Stimulated activated CD4-positive, alpha-beta T cell treated with anti-CD3 and anti-CD28 coated beads, Interleukin-15, amount 100 ng/mL, for 24 hours (primary cell): ENCODE results near the gene WAC.
"Not testable (repeated sequence)": the region's sequence is repeated elsewhere in the genome, so short reads cannot be mapped to it uniquely, and the experiment has no call there.

Source experiments
- DNase-seq: peaks from one replicate; pipeline ENCODE4 v3.0.0-alpha.2; 2020

WAC gene

DNA sequence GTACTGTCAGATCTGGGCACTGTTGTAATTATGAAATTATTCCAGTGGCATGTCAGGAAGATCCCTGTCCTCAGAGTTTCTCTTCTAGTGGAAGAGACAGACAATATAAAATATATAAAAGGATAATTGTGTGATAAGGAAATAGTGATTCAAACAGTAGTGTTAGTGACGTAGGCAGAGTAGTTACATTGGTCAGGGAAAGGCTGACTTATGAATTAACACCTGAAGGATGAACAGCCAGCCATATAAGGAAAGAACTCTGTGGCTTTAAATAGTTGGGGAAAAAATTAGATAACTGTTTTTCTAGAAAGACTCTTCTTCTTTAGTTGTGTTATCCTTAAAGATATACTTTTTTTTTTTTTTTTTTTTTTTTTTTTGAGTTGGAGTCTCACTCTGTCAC, 37.7 kb downstream of the WAC start:
- DNase-seq, result no peak

DNA sequence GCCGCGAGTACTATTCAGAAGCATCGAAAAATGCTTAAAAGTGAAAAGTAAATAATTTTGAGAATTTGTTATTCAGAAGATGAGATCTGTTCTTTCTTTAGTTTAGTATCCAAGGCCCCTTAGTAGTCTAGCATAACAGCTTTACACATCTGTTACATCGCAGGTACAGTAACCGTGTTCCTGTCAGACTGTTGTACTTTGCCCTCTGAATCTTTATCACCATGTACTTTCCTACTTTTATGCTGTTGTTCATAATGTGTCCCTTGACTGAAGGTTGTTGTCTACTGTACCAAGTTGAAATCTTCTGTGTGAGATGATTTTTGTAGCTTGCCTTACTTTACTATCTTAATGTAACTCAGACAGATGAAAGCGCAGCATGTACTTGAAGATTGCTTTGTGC, 38.3 kb downstream of the WAC start:
- no peak for DNase-seq

DNA sequence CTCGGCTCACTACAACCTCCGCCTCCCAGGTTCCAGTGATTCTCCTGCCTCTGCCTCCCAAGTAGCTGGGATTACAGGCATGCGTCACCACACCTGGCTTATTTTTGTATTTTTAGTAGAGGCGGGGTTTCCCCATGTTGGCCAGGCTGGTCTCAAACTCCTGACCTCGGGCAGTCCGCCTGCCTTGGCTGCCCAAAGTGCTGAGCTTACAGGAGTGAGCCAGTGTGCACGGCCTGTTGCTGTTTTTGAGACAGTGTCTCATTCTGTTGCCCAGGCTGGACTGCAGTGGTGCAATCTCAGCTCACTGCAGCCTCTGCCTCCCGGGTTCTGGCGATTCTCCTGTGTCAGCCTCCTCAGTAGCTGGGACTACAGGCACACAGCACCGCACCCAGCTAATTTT, 41.3 kb downstream of the WAC start:
- not testable (repeated sequence) for DNase-seq

DNA sequence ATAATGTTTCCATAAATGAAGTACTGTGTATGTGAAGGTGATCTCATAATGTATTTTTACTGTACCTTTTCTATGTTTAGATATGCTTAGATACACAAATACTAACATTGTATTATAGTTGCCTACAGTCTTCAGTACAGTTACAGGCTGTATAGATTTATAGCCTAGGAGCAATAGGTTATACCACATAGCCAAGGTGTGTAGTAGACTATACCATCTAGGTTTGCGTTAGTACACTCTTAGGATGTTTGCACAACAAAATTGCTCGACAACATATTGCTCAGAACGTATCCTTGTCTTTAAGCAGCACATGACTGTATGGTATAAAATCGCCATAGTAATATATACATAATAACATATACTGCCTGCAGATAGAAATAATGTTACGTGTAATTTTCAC, 42.9 kb downstream of the WAC start:
- no peak for DNase-seq

DNA sequence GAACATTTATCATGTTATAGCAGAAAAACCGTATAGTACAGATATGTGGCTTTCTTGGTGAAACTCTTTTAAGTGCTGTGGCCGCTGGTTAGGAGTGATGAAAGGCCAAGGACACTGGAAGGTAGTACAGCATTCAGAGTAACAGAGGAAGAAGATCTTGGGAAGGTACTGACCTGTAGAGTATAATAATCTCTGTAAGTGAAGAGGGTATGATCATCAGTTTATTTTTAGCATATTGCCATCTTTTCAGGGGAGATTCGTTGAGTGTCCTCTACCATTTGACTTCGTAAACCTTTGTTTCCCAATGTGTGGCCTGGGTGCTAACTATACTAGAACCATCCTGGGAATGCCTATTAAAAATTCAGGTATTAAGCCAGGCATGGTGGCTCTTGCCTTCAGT, 44.6 kb downstream of the WAC start:
- no peak for DNase-seq

DNA sequence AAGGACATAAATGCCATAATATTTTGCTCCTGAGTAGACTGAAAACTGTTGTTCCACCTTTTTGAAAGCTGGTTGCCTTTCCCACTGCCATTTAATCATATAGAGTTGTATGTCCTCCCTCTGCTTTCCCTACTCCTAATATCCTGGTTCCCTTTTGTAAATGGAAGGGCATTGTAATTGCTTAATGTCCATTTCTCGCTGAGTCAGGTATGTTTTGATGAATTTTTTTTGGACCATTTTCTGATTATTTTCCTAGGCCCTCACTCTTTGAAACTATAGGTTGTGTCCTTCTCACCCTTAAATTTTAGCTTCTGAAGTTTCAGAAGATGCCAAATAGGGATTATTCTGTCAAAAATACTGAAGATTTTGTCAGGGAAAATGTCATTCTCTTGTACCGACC, 45.5 kb downstream of the WAC start:
- no peak for DNase-seq

DNA sequence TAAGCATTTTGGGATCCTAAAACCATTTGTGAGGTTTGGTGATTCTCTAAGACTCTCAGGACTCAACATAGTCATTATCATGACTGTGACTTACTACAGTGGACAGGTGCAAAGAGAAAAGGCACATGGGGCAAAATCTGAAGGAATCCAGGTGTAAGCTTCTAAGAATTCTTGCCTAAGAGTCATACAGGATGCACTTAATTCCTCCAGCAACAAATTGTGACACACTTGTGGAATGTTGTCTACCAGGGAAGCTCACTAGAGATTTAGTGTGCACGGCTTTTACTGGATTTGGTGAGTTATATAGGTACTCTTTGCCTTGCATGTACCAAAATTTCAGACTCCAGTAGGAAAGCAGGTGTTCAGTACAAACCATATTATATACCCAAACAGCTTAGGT, 47.9 kb downstream of the WAC start:
- no peak for DNase-seq

DNA sequence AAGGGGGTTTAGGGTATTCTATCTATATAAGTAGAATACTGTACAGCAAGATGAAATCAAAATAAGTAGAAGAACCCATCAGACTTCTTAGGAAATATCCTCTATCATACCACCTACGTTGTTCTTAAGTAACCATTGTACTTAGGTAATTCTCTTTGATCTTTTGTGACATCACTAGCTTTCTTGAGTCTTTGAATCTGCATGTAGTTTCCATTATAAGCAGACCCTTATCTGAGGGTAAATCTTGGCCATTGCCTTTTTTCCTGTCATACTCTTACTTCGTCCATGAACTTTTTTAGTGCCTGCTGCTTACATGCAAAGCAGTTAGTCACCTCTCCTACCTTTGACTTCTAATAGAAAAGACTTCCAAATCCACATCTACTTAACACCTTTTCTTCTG, 49.0 kb downstream of the WAC start:
- DNase-seq, result no peak

DNA sequence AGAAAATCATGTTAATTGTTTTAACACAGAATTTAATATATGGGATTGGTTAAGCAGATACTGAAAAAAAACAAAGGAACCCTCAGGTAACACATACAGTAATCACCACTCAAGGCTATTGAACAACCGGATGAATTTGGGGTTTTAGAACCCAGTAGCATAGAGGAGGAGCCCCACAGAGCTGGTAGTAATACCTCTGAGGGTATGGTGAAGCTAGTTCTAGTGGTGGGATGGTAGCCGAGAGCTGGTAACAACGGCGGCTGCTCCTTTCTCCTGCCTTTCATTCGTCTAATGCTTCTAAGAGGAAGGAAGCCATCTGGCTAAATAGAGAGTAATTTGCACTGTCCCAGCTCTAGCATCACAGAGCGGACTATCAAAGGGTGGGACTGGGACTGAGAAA, 52.2 kb downstream of the WAC start:
- DNase-seq, result no peak

DNA sequence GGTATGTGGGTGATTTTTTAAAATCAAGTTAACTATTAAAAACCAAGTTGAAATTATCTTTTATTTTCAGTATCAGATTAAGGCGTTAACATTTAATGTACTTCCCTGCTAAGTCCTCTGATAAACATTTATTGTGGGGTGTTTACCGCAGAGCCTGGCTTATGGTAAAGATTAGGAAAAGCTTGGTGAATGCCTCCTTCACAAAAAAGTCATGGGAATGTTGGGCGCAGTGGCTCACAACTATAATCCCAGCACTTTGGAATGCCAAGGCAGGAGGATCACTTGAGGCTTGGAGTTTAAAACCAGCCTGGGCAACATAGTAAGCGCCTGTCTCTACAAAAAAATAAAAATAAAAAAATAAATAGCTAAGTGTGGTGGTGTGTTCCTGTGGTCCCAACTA, 53.3 kb downstream of the WAC start:
- no peak for DNase-seq

DNA sequence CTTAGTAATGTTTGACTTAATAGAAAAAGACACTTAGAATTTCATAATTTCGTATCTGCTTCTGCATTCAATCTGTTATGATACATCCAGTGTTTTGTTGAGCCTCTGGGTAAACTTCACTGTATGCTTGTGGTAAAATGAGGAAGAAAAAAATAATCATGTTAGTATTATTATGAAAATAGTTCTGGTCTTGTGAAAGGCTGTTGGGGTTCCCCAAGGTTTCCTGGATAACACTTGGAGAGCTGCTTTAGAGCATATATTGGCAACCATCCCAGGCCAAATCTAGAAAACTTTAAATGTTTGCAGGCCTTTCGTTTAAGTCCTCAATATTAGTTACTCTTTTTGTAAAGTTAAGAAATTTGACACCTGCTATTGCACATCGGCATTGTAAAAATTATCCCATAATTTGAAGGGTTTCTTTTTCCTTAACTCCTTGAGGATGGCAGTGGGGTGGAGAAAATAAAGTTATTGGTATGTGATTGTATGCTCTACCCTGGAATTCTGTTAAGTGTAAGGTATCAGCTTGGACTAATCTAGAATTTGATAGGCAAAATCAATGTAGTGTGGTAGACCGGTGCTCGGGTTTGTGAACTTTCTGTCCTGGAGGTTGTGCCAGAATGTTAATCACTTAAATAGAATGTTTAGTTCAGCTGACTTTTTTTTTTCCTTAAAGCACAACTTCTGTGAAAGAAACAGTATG, 54.5 kb downstream of the WAC start:
- no peak for DNase-seq

DNA sequence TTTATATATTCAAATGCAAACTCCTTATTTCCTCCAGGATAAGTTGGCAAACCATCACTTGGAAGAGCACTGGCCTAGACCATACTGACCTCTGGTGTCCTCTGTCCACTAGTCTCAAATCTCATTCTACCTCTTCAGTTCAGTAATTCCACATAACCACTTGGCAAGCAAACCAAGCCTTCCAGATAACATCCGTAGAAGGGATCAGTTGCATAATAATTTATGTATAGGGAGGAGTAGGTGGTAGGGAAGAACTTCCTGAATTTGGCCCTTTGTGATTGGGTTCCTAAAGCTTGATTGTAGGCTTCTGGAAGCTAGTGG, 55.0 kb downstream of the WAC start:
- no peak for DNase-seq

DNA sequence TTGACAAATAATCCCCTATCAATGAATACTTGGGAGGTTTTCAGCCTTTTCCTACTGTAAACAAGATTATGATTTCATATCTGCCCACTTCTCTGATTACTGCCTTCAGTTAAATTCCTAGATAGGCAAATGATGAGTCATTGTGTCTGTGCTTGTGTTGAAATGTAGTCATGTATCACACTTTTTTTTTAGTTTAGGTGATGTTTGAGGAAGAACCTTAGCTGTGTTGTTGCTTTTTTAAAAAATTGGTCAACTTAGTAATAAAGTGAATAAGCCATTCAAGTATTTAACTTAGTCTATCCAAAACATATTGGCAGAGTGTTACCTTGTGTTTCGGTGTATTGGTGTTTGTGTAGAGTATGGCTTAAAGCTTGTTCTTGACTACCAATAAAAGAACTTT, 60.0 kb downstream of the WAC start:
- no peak for DNase-seq

DNA sequence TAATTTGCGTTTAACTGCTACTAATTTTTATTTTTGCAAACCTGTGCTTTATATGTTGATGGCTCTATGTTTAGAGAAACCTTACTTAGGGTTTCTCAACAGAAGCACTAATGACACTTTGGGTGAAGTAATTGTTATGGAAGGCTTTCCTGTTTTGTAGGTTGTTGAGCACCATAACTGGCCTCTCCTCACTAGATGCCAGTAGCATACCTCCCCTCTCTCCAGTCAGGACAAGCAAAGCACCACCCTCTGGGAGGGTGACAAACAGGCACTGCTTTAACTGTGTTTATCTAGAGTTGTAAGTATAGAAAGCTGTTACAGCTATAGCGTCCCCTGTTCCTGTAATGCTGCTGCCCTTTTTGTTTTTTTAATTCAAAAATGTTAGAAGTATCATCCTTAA, 60.9 kb downstream of the WAC start:
- no peak for DNase-seq

DNA sequence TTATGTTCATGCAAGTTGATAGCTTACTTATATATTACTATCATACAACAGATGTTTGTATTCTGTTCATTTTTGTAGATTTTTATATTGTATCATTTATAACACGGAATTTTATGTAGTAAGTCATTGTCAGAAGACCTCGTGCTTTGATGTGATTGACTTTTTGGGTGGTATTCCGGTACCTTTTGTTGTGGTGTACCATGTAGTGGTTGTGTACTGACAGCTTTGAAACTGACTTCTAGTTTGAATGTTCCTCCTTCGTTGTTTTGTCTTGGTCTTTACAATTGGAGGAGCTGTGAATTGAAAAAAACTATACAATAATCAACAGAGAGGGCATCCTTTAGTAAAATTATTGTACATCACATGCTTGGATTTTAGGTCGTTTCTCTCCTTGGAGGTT, 61.5 kb downstream of the WAC start:
- no peak for DNase-seq

DNA sequence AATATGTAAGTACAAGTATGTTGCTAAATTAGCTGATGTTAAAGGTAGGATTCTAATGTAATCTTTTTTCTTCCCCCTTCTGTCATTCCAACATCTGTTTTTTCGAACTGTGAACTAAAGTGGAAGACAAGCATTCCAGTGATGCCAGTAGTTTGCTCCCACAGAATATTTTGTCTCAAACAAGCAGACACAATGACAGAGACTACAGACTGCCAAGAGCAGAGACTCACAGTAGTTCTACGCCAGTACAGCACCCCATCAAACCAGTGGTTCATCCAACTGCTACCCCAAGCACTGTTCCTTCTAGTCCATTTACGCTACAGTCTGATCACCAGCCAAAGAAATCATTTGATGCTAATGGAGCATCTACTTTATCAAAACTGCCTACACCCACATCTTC, 62.7 kb downstream of the WAC start:
- DNase-seq, result no peak

DNA sequence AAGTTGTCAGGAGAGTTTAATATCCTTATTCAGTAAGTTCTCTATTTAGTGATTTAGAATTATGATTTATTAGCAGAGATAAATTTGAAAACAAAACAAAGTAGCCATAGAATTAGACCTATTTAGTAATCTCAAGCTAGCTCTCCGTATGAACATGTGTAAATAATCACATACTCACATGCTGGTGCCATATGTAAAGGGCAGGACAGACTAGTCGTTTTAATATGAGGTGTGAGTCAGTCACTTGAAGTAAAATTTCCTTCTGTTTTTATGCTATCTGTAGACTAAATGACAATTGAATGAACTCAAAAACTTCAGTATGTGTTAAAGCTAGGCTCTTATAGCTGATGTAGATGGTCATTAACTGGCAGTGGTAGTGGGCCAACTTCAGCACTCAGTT, 67.1 kb downstream of the WAC start:
- DNase-seq, result no peak

DNA sequence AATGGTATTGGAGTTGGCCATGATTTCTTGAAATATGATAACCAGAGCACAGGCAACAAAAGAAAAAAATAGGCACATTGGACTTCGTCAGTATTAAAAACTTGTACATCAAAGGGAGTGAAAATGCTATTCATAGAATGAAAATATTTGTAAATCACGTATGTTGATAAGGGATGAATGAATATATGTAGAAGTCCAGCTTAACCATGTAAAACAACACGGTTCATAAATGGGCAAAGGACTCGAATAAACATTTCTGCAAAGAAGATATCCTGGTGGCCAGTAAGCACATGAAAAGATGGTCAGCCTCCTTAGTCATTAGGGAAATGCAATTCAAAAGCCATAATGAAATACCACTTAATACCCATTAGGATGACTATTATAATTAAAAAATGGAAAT, 68.1 kb downstream of the WAC start:
- DNase-seq, result no peak

DNA sequence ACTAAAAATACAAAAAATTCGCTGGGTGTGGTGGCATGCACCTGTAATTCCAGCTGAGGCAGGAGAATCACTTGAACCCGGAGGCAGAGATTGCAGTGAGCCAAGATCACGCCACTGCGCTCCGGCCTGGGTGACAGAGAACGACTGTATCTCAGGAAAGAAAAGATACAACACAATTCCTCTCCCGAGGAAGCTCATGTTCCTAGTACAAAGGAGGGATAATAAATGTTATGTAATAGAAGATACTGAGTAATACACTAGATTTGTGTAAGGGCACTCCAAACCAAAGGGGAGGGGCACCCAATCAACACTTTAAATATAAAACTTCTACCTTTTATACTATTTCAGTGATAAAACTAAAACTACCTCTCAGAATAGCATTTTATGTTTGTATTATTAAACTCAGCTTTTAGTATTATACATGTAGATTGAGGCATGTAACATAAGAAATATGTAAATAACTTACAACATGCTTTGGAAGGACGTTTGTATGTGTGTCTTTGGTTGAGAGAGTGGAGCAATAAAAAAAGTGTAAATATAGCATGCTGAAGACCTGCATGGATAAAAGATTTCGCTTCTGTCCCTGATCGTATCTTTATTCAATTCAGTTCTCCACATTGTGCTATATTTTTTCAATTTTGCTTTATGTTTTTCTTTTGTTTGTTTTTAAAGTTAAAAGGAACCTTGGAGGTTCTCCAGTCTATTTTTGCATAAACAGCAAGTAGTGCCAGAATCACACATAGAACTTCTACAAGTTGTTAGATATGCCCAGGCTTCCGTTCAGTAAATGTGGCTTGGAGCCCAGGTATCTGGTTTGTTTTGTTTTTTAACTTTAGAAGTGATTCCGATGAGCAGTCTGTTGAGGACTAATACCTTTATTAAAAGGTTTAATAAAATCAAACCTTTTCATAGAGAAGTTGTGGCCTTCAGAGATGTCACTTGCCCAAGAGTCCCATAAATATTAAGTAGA, 71.9 kb downstream of the WAC start:
- DNase-seq, result no peak

DNA sequence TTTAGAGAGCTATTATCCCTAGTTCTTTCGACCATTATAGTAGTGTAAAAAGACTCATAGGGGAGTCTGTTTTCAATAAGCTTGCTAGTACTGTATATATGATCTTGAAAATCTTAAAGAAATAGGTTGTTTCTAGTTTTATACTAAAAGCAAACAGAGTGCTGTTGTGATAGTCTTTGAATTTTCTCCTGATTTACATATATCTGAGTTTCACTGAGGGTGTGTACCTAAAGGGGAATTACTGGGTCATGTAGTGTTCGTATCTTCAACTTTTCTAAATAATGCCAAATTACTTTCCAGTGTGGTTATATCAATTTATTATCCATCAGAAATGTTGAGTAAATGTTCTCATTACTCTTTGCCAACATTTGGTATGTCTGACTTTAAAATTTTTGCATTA, 73.7 kb downstream of the WAC start:
- DNase-seq, result no peak

DNA sequence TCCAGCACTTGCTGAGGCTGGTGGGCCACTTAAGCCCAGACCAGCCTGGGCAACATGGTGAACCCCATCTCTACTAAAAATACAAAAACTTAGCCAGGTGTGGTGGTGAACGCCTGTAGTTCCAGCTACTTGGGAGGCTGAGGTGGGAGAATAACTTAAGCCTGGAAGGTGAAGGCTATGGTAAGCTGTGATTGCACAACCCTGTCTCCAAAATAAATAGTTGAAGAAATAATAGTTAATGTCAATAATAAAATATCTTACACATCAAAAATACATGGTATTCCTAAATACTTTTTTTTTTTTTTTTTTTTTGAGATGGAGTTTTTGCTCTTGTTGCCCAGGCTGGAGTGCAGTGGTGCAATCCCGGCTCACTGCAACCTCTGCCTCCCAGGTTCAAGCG, 76.7 kb downstream of the WAC start:
- not testable (repeated sequence) for DNase-seq

DNA sequence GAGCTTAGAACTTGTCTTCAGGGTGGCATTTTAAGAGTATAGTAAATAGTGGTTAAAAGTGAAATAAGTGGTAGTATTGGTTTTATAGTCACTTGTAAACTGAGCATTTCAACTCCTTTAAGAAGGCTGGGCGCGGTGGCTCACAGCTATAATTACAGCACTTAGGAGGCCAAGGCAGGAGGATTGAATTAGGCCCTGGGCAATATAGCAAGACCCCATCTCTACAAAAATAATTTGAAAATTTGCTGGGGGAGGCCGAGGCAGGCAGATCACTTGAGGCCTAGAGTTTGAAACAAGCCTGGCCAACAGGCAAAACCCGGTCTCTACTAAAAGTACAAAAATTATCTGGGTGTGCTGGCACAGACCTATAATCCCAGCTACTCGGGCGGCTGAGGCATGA, 80.0 kb downstream of the WAC start:
- DNase-seq, result no peak

DNA sequence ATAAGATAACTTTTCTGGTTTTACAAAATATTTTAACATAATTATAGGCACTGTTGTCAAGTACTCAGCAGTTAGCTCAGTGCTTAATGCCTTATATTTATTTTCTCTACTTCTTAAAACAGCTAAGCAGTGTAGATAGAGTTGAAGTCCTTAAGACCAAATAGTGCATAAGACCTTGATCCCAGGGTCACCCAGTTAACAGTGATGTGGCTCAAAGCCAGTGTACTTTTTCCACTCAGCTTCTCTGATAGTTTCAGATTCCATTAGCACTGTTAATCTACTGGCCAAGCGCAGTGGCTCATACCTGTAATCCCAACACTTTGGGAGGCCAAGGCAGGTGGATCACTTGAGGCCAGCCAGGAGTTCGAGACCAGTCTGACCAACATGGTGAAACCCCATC, 83.6 kb downstream of the WAC start:
- DNase-seq, result no peak

DNA sequence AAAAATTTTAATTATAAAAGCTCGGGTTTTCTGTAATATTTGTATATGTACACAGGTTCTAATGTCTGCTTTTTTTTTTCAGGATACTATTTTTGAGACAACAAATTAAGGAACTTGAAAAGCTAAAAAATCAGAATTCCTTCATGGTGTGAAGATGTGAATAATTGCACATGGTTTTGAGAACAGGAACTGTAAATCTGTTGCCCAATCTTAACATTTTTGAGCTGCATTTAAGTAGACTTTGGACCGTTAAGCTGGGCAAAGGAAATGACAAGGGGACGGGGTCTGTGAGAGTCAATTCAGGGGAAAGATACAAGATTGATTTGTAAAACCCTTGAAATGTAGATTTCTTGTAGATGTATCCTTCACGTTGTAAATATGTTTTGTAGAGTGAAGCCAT, 86.5 kb downstream of the WAC start:
- no peak for DNase-seq

DNA sequence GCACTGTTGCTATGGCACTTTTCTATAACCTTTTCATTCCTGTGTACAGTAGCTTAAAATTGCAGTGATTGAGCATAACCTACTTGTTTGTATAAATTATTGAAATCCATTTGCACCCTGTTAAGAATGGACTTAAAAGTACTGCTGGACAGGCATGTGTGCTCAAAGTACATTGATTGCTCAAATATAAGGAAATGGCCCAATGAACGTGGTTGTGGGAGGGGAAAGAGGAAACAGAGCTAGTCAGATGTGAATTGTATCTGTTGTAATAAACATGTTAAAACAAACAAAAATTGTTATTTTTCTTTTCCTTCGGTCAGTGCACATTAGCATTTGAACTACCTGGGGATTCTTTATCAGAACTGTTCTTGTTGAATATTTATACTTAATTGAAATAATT, 87.3 kb downstream of the WAC start:
- DNase-seq, result no peak
